Measurements from ENCODE around the gene SCAF8. TPM values are rescaled to one million over a fixed set of nuclear protein-coding genes. Genes with fewer than 3 reads are reported as not detected.

SCAF8 gene
- total RNA-seq, 2 donors from 2014 or later = 32.0 to 55.2 TPM

DNA sequence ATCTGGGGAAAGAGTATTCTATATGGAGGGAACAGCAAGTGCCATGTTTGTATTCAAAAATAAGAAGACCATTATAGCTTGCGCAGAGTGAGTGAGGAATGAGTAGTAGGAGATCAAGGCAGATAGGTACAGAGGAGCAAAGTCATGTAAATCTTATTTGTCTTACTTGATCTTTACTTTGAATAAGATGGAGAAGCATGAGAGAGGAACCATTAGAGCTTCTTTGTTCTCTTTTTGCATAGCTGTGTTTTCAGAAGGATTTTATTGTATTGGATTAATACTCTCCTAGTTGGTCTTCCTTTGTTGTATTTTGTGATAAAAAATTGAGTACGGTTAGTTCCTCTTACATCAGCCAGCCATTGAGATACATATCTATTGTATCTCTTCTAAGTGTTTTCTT lies 88.4 kb downstream of the SCAF8 start:
- Histone ChIP-seq H3K4me1 (ENCODE audit: control insufficient read depth in 1 of 2, low read depth in 2 of 2) (peaks cover 8 to 20% of the 10 kb centered on the region in 2 donors), H3K4me3 (no peak overlapping the region), H3K9me3 (no peaks in the 10 kb centered on the region), H3K27me3 (replicated peaks; ENCODE audit: insufficient read depth) (no peaks in the 10 kb centered on the region), H3K36me3 (peaks cover 26% of the 10 kb centered on the region), H3K27ac (no peak overlapping the region)
- TF ChIP-seq, protein P1, sequence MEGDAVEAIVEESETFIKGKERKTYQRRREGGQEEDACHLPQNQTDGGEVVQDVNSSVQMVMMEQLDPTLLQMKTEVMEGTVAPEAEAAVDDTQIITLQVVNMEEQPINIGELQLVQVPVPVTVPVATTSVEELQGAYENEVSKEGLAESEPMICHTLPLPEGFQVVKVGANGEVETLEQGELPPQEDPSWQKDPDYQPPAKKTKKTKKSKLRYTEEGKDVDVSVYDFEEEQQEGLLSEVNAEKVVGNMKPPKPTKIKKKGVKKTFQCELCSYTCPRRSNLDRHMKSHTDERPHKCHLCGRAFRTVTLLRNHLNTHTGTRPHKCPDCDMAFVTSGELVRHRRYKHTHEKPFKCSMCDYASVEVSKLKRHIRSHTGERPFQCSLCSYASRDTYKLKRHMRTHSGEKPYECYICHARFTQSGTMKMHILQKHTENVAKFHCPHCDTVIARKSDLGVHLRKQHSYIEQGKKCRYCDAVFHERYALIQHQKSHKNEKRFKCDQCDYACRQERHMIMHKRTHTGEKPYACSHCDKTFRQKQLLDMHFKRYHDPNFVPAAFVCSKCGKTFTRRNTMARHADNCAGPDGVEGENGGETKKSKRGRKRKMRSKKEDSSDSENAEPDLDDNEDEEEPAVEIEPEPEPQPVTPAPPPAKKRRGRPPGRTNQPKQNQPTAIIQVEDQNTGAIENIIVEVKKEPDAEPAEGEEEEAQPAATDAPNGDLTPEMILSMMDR (IDR thresholded peaks at IDR 0.05) = no peak
- DNase-seq (ENCODE audit: low spot score) (no peak), ATAC-seq (ENCODE audit: insufficient number of reproducible peaks, low FRiP score, low read depth) (no peak)

DNA sequence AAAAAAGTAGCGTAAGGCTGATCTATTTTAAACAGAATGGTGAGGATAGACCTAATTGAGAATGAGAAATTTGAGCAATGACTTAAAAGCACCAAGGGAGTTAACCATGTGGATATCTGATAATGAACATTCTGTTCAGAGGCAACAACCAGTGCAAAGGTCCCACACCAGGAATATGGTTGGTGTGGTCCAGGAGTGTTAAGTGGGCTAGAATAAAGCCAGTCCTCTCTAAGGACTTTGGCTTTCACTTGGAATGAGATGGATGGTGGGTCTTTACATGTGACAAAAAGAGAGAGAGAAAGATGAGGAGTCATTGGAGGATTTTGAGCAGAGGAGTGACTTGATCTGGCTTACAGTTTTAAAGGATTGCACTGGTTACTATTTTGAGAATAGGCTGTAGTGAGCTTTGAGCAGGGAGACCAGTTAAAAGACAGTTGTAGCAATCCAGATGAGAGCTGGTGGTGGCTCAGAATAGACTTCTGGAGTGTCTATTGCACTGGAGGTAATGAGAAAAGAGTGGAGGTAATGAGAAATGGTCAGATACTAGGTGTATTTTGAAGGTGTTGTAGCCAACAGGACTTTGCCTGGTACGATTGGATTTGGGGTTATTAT lies 89.8 kb downstream of the SCAF8 start:
- DNase-seq (ENCODE audit: low spot score) = no peak
- TF ChIP-seq, protein P1 (IDR thresholded peaks at IDR 0.05) = no peak
- no peaks in the 10 kb centered on the region for H3K27me3 ChIP-seq (replicated peaks; ENCODE audit: insufficient read depth)
- peaks cover 8 to 20% of the 10 kb centered on the region in 2 donors for H3K4me1 ChIP-seq (ENCODE audit: control insufficient read depth in 1 of 2, low read depth in 2 of 2)
- H3K4me3 ChIP-seq = no peak overlapping the region
- peaks cover 26% of the 10 kb centered on the region for H3K36me3 ChIP-seq
- no peak for ATAC-seq (ENCODE audit: insufficient number of reproducible peaks, low FRiP score, low read depth)
- H3K27ac ChIP-seq = no peak overlapping the region
- no peaks in the 10 kb centered on the region for H3K9me3 ChIP-seq

- no peak overlapping the region for H3K27ac ChIP-seq
- TF ChIP-seq, protein P1 (IDR thresholded peaks at IDR 0.05) = no peak
- H3K27me3 ChIP-seq (replicated peaks; ENCODE audit: insufficient read depth) = no peaks in the 10 kb centered on the region
- peaks cover 24% of the 10 kb centered on the region for H3K36me3 ChIP-seq
- H3K9me3 ChIP-seq = no peaks in the 10 kb centered on the region
- H3K4me1 ChIP-seq (ENCODE audit: control insufficient read depth in 1 of 2, low read depth in 2 of 2) = peaks cover 8 to 20% of the 10 kb centered on the region in 2 donors
- H3K4me3 ChIP-seq = no peak overlapping the region
- DNase-seq (ENCODE audit: low spot score) (no peak), ATAC-seq (ENCODE audit: insufficient number of reproducible peaks, low FRiP score, low read depth) (no peak)
Observed at GRCh38 chr6:154824076-154824475, 90.9 kb downstream of the SCAF8 start.

GRCh38 chr6:154829970-154830369 lies 96.8 kb downstream of the SCAF8 start:
- H3K4me1 ChIP-seq (ENCODE audit: control insufficient read depth in 1 of 2, low read depth in 2 of 2) = peaks cover 0 to 4% of the 10 kb centered on the region in 2 donors
- peaks cover 15% of the 10 kb centered on the region for H3K36me3 ChIP-seq
- DNase-seq (ENCODE audit: low spot score) = no peak
- no peaks in the 10 kb centered on the region for H3K27me3 ChIP-seq (replicated peaks; ENCODE audit: insufficient read depth)
- H3K27ac ChIP-seq = no peak overlapping the region
- no peaks in the 10 kb centered on the region for H3K9me3 ChIP-seq
- no peak for ATAC-seq (ENCODE audit: insufficient number of reproducible peaks, low FRiP score, low read depth)
- TF ChIP-seq, protein P1 (IDR thresholded peaks at IDR 0.05) = no peak
- H3K4me3 ChIP-seq = no peak overlapping the region

- H3K4me3 ChIP-seq = no peak overlapping the region
- no peak overlapping the region for H3K27ac ChIP-seq
- H3K4me1 ChIP-seq (ENCODE audit: control insufficient read depth in 1 of 2, low read depth in 2 of 2) = peaks cover 0 to 3% of the 10 kb centered on the region in 2 donors
- H3K9me3 ChIP-seq = no peaks in the 10 kb centered on the region
- ATAC-seq (ENCODE audit: insufficient number of reproducible peaks, low FRiP score, low read depth) = no peak
- no peaks in the 10 kb centered on the region for H3K27me3 ChIP-seq (replicated peaks; ENCODE audit: insufficient read depth)
- no peak for DNase-seq (ENCODE audit: low spot score)
- H3K36me3 ChIP-seq = peaks cover 9% of the 10 kb centered on the region
- TF ChIP-seq, protein P1 (IDR thresholded peaks at IDR 0.05) = no peak
Observed at GRCh38 chr6:154830771-154831170, 97.6 kb downstream of the SCAF8 start.

Measured in thoracic aorta (tissue), 2 donors.